WI38 (cell line): ENCODE results near the gene CD247.

ENCODE experiments used
- H3K4me3 ChIP-seq: 2 replicates; pipeline ENCODE4 v1.5.1; 2011; ENCODE audit warnings: low read depth, mild to moderate bottlenecking, control low read depth, low read length
- CTCF ChIP-seq: IDR thresholded peaks from 2 replicates; pipeline ENCODE4 v1.5.1; 2012; ENCODE audit warnings: low read depth, mild to moderate bottlenecking, control low read depth, low read length

The CD247 gene

GRCh38 chr1:167502192-167502551 lies 16.2 kb downstream of the CD247 start:
- H3K4me3 ChIP-seq = no peak overlapping the region
- no peak for TF ChIP-seq CTCF

GRCh38 chr1:167501515-167502191 lies 16.7 kb downstream of the CD247 start:
- no peak for TF ChIP-seq CTCF

GRCh38 chr1:167500283-167500860 lies 18.0 kb downstream of the CD247 start:
- no peak for TF ChIP-seq CTCF
- no peak overlapping the region for H3K4me3 ChIP-seq

More at GRCh38 chr1:167501515-167502191, 16.7 kb downstream of the CD247 start:
- H3K4me3 ChIP-seq = no peak overlapping the region

- no peak for TF ChIP-seq CTCF
These were observed 18.6 kb downstream of the CD247 start for GRCh38 chr1:167499664-167500101.

GRCh38 chr1:167499106-167499505 lies 19.2 kb downstream of the CD247 start:
- H3K4me3 ChIP-seq = no peak overlapping the region
- TF ChIP-seq CTCF = no peak

More at GRCh38 chr1:167499664-167500101, 18.6 kb downstream of the CD247 start:
- no peak overlapping the region for H3K4me3 ChIP-seq

- no peak for TF ChIP-seq CTCF
- H3K4me3 ChIP-seq = no peak overlapping the region
These were observed 21.3 kb downstream of the CD247 start for GRCh38 chr1:167496797-167497619.

- no peak for TF ChIP-seq CTCF
- no peak overlapping the region for H3K4me3 ChIP-seq
These were observed 25.0 kb downstream of the CD247 start for GRCh38 chr1:167493372-167493771.
